GM21528 (cell line): ENCODE measurements around the gene GRID1.

ENCODE experiments used
- ATAC-seq: cut with Tn5 transposase; IDR thresholded peaks from one replicate; pipeline ENCODE4 v1.9.1; 2021; ENCODE audit warnings: mild to moderate bottlenecking, moderate library complexity; ENCODE audit not compliant: unreplicated experiment, low FRiP score

Gene GRID1

DNA sequence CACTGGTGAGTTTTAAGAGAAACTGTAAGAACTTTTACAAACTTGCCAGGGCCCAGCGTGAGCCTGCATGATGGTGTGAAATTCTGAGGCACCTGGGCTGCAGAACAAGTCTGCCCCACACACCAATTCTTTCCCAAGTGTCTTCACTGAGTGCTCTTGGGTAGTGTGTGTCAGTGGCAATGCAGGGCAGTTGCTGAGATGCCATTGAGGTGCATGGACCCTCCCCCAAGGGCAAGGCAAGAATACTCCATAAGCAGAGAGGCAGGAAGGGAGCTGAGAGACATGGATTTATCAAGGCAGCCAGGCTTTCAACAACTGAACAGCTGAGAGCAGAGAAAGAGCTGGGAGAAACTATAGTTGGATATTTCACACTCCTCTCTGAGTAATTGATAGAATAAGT, 801.2 kb downstream of the GRID1 start:
- no peak for ATAC-seq

DNA sequence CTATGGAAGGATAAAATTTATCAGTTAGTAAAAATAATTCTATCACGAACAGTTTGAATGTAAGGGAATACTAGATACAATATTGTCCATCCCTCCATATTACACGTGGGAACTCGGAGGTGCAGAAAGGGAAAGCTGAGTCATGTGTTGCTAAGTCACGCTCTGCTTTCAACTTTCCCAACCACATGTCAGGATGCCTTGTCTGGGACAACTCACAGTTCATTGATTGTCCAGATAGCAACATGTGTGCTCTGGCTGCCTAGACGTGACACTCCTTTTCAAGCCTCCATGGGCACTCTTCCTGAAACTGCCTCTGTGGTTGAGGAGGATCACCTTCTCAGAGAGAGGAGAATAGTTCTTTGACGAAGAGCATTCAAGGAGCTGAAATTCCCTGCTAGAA, 808.1 kb downstream of the GRID1 start:
- ATAC-seq = no peak

- ATAC-seq = no peak
These were observed 808.9 kb downstream of the GRID1 start for GRCh38 chr10:85557706-85558105.

- no peak for ATAC-seq
These were observed 809.5 kb downstream of the GRID1 start for GRCh38 chr10:85557077-85557476.
